ENCODE results near the gene SPACA4.

DNA sequence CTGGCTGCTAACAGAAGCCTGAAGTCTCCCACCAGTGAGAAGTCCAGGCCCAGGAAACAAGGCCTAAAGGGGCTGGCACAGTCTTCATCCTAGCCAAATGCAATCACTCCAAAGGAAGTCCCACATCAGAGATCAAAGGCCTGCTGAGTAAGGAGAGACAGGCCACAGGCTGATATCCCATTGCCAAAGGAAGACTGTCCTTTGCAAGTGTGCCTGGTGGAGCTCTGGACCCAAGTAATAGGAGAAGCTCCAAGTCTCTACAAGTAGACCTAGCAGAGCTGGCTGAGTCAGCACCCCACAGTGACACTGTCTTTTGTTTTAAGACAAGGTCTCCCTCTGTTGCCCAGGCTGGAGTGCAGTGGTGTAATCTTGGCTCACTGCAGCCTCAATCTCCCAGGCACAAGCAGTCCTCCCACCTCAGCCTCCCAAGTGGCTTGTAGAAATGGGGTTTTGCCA lies 26.2 kb downstream of the SPACA4 start:
- TF ChIP-seq RAD21 (IDR thresholded peaks at IDR 0.05; ENCODE audit: low read length) (no peak), POLR2A (IDR thresholded peaks at IDR 0.05; ENCODE audit: low read depth, low read length) (no peak), MAFK (IDR thresholded peaks at IDR 0.05; ENCODE audit: low read depth, low read length) (no peak), RFX5 (IDR thresholded peaks at IDR 0.05; ENCODE audit: low read depth, low read length) (no peak), SMC3 (IDR thresholded peaks at IDR 0.05; ENCODE audit: low read depth, low read length) (no peak), FOS (IDR thresholded peaks at IDR 0.05; ENCODE audit: low read depth, low read length) (no peak), CEBPB (IDR thresholded peaks at IDR 0.05; ENCODE audit: low read depth, low read length) (no peak), MAZ (IDR thresholded peaks at IDR 0.05; ENCODE audit: borderline replicate concordance, low read depth, low read length) (no peak)
- TF ChIP-seq, protein P1, sequence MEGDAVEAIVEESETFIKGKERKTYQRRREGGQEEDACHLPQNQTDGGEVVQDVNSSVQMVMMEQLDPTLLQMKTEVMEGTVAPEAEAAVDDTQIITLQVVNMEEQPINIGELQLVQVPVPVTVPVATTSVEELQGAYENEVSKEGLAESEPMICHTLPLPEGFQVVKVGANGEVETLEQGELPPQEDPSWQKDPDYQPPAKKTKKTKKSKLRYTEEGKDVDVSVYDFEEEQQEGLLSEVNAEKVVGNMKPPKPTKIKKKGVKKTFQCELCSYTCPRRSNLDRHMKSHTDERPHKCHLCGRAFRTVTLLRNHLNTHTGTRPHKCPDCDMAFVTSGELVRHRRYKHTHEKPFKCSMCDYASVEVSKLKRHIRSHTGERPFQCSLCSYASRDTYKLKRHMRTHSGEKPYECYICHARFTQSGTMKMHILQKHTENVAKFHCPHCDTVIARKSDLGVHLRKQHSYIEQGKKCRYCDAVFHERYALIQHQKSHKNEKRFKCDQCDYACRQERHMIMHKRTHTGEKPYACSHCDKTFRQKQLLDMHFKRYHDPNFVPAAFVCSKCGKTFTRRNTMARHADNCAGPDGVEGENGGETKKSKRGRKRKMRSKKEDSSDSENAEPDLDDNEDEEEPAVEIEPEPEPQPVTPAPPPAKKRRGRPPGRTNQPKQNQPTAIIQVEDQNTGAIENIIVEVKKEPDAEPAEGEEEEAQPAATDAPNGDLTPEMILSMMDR (conservative IDR thresholded peaks at IDR 0.05; ENCODE audit: low read depth, low read length), result no peak
- TF ChIP-seq, protein P2, sequence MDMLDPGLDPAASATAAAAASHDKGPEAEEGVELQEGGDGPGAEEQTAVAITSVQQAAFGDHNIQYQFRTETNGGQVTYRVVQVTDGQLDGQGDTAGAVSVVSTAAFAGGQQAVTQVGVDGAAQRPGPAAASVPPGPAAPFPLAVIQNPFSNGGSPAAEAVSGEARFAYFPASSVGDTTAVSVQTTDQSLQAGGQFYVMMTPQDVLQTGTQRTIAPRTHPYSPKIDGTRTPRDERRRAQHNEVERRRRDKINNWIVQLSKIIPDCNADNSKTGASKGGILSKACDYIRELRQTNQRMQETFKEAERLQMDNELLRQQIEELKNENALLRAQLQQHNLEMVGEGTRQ (IDR thresholded peaks at IDR 0.05; ENCODE audit: low read depth, low read length), result no peak
